ENCODE data around the gene GSC2. TPM values are rescaled to one million over a fixed set of nuclear protein-coding genes. Genes with fewer than 3 reads are reported as not detected.
A peak's percentile ranks its signal among the peaks of the same experiment; 100 is the strongest.

GSC2 gene
- total and polyA plus RNA-seq, 9 of the 15 experiments (the other 6 are each of a cell fraction or from before 2014, with no cell fraction given): not detected

- TF ChIP-seq FOXK1 (CRISPR knock-in tag; IDR thresholded peaks at IDR 0.05; ENCODE audit: borderline replicate concordance) (no peak), PHF8 (IDR thresholded peaks at IDR 0.05; ENCODE audit: borderline replicate concordance, low read length) (peak; percentile 84), FOXA1 (IDR thresholded peaks at IDR 0.05; ENCODE audit: borderline replicate concordance) (no peak), ZFPM2 (CRISPR knock-in tag; IDR thresholded peaks at IDR 0.05) (peak; percentile 87), RBM14 (IDR thresholded peaks at IDR 0.05; ENCODE audit: borderline replicate concordance, insufficient read depth, low read depth, low read length) (no peak), ZNF280B (CRISPR knock-in tag; IDR thresholded peaks at IDR 0.05) (0 out of 2 replicates have a peak, but pooled peaks have one; percentile 63), ZNF41 (CRISPR knock-in tag; conservative IDR thresholded peaks at IDR 0.05) (0 out of 2 replicates have a peak, but pooled peaks have one; percentile 59), CREM (IDR thresholded peaks at IDR 0.05; ENCODE audit: low read depth) (no peak), STAT5B (CRISPR knock-in tag; IDR thresholded peaks at IDR 0.05) (no peak), ASH1L (IDR thresholded peaks at IDR 0.05; ENCODE audit: borderline replicate concordance, low read depth, partially characterized antibody) (no peak), ZNF165 (CRISPR knock-in tag; IDR thresholded peaks at IDR 0.05; ENCODE audit: borderline replicate concordance) (peak; percentile 85; the same call in 1 of the 2 replicates), KDM1A (IDR thresholded peaks at IDR 0.05) (no peak), MYC (IDR thresholded peaks at IDR 0.05; ENCODE audit: low read depth, low read length) (peak; percentile 53), MYC (CRISPR knock-in tag; IDR thresholded peaks at IDR 0.05; ENCODE audit: borderline replicate concordance, low read depth) (peak; percentile 95), RAD21 (CRISPR knock-in tag; conservative IDR thresholded peaks at IDR 0.05 in 1 of 2, IDR thresholded peaks at IDR 0.05 in 1 of 2) (no peak), HMGXB4 (CRISPR knock-in tag; IDR thresholded peaks at IDR 0.05) (peak; percentile 84), ZNF354B (CRISPR knock-in tag; IDR thresholded peaks at IDR 0.05) (no peak), TAF9B (IDR thresholded peaks at IDR 0.05; ENCODE audit: partially characterized antibody) (no peak), ERF (CRISPR knock-in tag; IDR thresholded peaks at IDR 0.05) (peak; percentile 35; the same call in 1 of the 2 replicates), ATF2 (CRISPR knock-in tag; IDR thresholded peaks at IDR 0.05) (no peak)
Observed at GRCh38 chr22:19178657-19179496, 28.8 kb upstream of the GSC2 start, which contains the start of gene SLC25A1 (continued).

Measured in K562 (cell line).